GM18867 (cell line): Measurements from ENCODE around the gene FLOT1.
"Not testable (repeated sequence)": the region's sequence is repeated elsewhere in the genome, so short reads cannot be mapped to it uniquely, and the experiment has no call there.

Experiments
- ATAC-seq: cut with Tn5 transposase; IDR thresholded peaks from one replicate; pipeline ENCODE4 v1.9.1; 2021; ENCODE audit warnings: mild to moderate bottlenecking, moderate library complexity; ENCODE audit not compliant: unreplicated experiment

Gene FLOT1

DNA sequence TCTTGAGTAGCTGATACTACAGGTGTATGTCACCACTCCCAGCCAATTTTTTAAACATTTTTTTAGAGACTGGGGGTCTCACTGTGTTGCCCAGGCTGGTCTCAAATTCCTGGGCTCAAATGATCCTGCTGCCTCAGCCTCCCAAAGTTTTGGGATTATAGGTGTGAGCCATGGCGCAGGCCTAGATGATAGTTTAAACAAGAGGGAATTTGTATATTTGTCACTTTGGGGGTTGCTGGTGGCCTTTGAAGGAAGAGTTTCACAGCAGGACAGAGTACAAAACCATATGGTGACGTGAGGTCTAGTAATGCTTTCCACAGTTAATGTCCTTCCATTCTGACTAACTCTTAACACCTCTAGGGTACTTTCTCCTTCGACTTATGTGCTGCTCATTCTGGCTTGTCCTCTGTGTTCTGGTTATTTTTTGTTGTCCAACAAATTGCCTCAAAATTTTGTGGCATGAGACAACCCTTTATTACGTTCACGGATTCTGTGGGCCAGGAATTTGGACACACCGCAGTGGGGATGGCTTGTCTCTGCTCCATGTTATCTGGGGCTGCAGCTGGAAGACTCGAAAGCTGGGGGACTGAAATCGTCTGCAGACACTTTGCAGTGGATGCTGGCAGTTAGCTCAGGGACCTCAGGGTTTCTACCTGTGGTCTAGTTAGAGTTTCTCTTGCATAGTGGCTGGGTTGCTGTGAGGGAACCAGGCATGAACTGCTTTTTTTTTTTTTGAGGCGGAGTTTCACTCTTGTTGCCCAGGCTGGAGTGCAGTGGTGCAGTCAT is 24.9 kb upstream of the FLOT1 start:
- ATAC-seq: peak; percentile 76

DNA sequence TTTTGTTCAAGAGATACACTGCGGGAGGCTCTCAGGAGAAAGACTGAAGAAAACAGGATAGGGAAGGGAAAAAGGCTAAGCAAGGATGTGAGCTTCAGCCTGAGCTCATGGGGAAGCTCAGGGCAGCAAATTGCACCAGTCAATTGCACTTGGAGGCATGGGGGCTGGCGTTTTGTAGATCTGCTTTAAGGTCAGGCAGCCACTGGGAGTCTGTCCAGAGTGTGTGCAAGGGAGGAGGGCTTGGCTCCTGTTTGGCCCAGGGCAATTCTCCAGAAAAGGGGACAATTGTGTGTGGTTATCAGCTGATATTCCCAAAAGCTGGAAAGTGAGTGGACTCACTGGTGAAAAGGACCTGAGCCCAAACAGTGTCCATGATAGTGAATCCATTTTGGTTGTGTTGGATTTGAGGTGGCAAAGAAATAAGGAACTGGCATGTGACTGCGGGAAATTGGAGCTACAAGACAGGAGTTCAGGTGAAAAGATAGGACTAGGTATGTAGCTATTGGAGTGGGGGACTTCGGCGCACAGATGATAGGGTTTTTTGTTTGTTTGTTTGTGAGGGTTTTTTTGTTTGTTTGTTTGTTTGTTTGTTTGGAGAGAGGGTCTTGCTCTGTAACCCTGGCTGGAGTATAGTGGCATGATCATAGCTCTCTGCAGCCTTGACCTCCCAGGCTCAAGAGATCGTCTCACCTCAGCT is 24.1 kb upstream of the FLOT1 start:
- no peak for ATAC-seq

GRCh38 chr6:30765495-30765894 is 23.0 kb upstream of the FLOT1 start:
- not testable (repeated sequence) for ATAC-seq

GRCh38 chr6:30764490-30765043 is 22.1 kb upstream of the FLOT1 start:
- ATAC-seq: not testable (repeated sequence)

GRCh38 chr6:30763618-30764489 is 21.4 kb upstream of the FLOT1 start:
- no peak for ATAC-seq

GRCh38 chr6:30763155-30763617 is 20.7 kb upstream of the FLOT1 start:
- ATAC-seq: no peak

- ATAC-seq: no peak
Observed at GRCh38 chr6:30761791-30762429, 19.4 kb upstream of the FLOT1 start.

GRCh38 chr6:30760549-30760948 is 18.1 kb upstream of the FLOT1 start:
- ATAC-seq: no peak

- no peak for ATAC-seq
Observed at GRCh38 chr6:30759575-30760239, 17.2 kb upstream of the FLOT1 start.

DNA sequence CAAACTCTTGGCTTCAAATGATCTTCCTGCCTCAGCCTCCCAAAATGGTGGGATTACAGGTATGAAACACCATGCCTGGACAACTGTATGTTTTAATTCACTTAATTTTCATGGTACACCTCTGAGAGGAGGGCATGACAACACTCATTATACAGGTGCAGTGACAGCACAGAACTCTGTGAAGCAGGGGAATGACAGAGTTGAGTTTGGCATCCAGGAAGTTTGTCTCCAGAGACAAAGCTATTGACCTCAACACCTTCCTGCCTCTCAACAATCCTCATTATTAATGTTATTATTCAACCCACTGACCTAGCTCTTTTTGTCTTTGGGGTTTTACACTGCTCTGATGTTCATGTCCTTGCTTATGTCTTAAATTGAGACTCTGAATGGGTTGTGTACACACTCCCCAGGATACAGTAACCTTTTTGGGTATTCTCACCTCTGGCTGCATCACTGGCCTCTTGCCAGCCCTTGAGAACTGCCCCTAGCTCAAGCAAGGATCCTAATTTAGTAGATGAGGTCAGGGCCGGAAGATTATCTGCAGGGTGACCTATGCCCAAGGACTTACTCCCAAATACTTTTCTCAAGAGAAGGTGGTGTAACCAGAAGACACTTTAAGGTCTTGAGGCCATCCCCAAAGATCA is 14.9 kb upstream of the FLOT1 start:
- ATAC-seq: no peak

DNA sequence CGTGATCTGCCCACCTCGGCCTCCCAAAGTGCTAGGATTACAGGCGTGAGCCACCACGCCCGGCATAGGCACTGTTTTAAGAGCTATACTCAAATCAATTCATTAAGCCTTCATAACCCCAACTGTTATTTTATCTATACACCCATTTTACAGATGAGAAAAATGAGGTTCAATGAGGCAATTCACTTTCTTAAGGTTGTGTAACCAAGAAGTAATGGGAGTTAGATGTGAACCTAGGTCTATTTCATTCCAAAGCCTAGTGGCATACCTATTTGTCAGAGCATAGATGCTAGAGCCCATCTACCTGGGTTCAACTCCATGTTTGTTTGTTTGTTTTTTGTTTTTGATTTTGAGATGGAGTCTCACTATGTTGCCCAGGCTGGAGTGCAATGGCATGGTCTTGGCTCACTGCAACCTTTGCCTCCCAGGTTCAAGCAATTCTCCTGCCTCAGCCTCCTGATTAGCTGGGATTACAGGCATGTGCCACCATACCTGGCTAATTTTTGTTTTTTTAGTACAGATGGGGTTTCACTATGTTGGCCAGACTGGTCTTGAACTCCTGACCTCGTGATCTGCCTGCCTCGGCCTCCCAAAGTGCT is 14.0 kb upstream of the FLOT1 start:
- ATAC-seq: not testable (repeated sequence)

DNA sequence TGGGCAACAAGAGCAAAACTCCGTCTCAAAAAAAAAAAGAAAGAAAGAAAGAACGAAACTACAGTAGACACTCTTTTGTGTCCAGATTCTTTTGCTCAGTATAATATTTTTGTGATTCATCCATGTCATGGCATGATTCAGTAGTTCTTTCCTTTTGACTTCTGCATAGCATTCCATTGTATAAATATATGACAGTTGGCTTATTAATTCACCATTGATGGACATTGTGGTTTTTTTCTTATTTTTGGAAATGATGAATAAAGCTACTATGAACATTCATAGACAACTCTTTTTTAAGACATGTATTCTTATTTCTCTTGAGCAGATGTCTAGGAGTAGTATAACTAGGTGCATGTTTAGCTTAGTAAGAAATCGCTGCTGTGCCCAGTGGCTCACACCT is 12.1 kb upstream of the FLOT1 start:
- ATAC-seq: no peak

DNA sequence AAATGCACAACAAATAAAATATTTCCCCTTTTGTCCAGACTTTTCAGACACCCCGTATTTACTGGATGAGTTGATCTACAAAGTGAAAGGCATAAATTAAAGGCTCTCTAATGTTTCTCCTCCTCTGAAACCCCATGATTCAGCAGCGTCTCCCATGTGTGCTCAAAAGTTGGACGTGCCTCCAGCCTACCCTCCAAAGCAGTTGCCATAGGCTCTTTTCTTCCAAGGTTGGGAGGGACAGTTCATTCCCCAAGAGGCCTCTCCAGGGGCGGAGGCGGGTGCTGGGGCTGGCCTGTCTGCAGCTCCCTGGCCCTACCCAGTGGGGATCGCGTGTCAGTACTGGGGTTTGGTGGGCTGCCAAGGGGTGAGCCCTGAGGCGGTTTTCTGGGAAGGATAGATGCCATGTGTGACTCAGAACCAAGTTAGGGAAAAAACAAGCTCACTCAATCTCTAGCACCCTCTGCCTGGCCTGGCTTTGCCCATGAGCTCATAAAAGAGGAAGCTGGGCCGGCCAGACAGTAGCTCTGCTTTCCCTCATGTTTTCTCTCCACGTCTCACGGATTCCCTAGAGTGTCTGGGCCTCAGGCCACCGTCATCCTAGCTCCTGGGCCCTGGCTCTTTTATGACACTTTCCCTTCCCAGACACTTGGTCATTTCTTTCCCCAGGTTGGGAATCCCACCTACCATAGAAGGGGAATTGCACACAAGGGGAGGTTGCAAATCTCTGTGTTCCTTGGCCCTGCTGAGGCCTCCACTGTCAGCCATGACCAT is 9.9 kb upstream of the FLOT1 start:
- ATAC-seq: no peak

DNA sequence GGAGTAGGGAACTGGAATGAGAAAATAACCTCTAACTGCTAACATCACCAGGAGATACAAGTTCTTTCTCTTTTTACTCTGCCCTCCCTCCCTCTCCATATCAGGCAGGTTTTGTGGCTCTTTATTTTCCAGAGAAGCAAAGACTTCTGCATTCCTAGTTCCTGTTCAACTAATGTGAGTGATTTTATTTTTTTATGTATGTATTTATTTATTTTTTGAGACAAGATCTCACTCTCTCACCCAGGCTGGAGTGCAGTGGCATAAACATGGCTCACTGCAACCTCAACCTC is 7.8 kb upstream of the FLOT1 start:
- no peak for ATAC-seq

GRCh38 chr6:30749554-30750378 is 7.3 kb upstream of the FLOT1 start:
- no peak for ATAC-seq

GRCh38 chr6:30748851-30749540 is 6.5 kb upstream of the FLOT1 start:
- no peak for ATAC-seq
